HG03135 (cell line): ENCODE measurements around the gene SLMAP.

Source experiments
- ATAC-seq: cut with Tn5 transposase; IDR thresholded peaks from one replicate; pipeline ENCODE4 v1.9.1; 2021; ENCODE audit warnings: mild to moderate bottlenecking, moderate library complexity; ENCODE audit not compliant: unreplicated experiment

The SLMAP gene

DNA sequence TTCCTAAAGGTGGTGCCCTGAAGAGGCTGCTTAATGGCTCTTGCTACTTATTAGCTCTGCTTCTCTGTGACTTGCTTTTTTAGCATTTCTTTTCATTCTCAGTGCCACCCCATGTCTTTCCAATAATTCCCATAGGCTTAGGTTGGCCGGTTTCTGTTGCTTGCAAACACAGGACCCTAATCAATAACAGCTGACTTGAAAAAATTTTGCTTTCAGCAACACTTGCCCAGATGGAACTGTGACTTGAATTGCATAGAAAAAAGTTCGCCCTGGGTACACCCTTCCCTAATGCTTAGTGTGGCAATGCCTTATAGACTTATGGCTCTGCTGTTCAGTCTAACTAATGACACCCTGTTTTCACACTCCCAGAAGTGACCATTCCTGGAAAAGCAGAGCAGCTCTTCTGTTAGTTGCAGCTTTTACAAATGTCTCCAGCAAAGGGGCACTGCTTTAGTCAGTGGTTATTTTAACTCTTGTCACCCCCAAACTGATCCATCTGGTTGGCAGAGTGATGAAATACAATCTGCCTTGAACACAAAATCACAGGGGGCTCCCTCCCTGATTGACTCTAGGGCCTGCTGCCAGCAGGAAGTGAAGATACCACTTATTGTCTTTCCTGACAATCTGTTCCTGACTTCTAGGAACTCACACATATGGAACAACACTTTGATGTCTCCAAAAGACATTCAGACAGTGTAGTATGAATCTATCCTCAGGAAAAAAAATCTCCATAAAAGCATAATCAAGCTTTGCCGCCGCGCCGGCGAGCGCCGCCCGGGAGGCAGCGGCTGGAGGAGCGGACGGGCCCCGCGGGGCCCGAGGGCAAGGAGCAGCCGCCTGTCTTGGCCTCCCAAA is 9.7 kb upstream of the SLMAP start:
- ATAC-seq, result no peak

DNA sequence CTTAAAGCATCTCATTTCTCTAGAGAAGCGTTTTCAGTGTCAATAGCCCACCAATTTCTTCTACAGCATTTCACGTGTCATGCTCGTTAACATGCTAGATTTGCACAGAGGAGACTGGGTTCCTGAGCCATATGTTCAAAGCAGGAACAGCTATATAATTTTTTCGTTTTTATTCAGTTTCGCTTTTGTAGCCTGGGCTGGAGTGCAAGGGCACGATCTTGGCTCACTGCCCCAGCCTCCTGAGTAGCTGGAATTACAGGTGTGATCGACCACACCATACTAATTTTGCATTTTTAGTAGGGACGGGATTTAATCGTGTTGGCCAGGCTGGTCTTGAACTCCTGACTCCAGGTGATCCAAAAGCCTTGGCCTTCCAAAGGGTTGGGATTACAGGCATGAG is 6.6 kb upstream of the SLMAP start:
- ATAC-seq, result no peak

DNA sequence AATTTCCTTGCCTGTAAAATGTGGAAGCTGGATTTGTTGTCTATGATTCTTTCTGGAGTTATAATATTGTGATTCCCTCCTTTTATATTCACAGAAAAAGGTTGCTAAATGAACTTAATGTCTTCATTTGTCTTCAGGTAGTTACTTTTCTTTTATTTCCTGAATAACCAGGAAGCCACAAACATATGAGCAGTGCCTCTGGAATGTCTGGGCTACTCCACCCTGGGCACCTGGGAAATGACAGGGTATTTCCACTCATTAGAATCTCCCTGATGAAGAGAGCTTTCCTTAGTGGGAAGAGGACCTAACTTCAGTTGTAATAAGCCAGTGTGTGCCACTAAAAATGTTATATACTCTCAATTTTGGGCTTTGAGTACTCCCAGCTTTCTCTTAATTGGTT is 3.8 kb upstream of the SLMAP start:
- ATAC-seq, result no peak

DNA sequence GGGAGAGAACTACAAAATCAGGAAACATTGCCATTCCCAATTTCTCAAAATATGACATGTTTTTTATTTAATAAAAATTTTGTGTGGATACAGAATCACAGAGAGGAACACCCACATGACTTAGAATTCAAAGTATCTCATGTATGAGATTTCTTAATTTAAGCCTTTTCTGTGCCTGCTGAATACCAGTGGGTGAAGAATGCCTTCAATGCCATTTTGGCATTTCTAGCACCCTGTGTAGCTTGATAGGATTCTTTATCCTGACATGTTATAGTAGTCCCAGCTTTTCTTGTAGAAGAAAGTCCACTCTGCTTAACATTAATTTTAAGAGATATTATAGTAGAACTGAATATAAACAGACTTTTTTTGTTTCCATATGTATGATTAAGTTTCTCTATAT is 3.1 kb upstream of the SLMAP start:
- ATAC-seq, result no peak

DNA sequence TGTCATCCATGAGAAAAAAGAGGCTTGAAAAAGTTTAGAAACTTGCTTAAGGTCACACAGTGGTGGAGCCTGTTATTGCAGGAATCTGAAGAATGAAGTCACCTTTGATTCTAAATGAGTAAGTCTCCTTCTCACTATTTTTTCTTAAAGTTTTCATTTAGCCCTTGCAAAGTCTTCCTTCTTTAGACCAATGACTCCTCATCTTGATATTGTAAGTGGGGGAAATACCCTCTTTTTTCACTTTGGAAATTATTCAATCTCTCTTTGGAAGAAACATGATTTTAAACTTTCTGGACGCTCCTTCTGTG is 787 bp upstream of the SLMAP start:
- no peak for ATAC-seq

DNA sequence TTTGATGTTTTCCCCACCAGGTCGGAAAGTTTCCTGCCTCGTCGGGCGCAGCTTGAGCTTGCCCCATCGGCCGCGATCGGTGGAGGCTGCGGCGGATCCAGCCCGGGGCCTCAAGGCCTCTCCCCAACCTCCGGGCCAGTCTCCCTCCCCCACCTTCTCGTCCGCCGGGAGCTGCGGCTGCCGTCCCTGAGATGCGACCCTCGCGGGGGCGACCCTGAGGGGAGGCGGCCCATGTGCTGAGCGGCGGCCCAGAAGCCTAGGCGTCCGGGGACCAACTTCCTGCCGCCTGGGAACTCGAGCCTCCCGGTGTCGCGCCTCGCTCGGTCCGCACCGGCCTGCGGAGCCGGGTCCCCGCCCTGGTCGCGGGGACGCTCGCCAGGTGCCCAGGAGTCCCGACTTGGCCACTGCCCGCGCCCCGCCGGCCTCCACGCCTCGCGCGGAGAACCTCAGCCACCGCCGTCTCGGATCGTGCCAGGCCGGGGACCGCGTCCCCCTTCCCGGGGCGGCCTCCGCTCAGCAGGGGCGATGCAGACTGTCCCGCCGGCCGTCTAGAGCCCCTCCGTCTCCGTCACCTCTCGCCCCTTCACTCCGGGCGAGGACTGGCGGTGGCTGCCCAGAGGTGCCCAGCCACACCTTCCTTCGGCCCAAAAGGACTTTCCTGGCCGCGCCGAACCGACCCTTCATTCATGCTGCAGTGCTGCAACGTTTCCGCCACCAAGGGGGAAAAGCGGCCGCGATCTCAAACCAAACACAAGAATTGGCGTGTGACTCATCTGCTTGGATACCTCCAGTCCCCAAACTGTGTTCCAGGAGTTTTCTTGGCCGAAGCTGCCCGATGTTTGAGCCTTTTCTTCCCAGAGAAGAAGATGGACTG is 656 bp downstream of the SLMAP start:
- peak; percentile 32 for ATAC-seq

DNA sequence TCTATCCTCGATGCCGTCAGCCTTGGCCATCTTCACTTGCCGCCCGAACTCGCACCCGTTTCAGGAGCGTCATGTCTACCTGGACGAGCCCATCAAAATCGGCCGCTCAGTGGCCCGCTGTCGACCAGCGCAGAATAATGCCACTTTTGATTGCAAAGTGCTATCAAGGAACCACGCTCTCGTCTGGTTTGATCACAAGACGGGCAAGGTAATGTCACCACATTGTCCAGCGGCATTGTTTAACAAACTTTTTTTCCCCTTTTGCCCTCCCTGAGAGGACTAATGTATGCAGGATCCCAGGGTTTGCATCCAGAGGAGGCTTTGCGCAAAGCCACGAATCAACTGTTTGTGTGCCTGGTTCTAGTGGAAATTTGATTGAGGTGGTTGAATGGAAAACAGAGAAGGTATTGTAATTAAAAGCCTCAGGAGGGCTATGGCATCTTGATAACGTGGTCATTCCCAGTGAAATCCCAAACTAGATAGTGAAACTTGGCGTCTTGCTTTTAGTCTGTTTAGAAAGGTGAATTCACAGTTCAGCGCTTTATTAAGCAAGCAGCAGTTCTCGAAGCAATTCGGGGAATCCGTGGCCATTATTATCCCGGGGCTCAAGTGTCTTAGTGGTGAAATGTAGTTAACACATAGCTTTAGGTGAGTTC is 1.7 kb downstream of the SLMAP start:
- no peak for ATAC-seq

DNA sequence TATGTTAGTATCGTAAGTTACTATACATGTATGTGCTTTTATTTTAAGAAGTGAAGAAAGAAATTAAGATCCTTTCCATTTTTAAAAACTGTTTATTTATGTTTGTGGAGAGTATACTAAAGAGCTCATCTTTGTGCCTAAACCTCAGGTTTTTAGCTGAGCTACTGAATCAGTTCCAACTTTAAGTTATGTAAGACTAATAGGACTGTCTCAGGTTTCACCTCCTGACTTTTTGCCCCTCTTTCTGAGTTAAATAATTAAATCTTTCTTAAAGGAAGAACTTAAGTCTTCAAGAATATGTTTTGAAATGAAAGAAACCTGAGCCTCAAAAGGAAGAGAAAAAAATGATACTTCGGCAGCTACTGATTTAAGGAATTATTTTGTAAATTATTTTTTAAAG is 2.6 kb downstream of the SLMAP start:
- ATAC-seq, result no peak

DNA sequence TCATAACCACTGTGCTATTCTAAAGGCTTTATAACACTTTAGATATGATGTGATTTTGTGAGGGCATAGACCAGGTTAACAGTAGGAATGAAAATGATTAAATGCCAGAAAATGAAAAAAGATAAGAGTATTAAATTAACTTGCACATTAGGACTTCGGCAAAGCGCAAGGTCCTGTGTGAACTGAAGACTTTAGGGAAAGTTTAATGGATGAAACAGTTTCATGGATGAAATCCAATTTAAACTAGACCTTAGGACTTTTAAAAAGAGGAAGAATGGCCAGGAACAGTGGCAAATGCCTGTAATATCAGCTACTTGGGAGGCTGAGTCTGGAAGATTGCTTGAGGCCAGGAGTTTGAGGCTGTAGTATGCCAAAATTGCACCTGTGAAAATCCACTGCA is 8.7 kb downstream of the SLMAP start:
- ATAC-seq, result no peak

DNA sequence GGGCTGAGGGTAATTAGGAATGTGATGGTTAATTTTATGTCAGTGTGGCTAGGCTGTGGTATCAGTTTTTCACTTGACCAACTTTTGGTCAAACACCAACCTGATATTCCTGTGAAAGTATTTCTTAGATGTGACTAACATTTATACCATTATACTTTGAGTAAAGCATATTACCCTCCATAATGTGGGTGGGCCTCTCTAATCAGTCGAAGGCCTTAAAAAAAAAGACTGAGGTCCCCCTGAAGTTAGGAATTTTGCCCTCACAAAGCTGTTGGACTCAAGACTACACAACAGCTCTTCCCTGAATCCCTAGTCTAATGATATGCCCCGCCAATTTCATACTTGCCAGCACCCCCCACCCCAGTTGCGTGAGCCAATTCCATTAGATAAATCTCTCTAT is 12.5 kb downstream of the SLMAP start:
- ATAC-seq, result no peak

DNA sequence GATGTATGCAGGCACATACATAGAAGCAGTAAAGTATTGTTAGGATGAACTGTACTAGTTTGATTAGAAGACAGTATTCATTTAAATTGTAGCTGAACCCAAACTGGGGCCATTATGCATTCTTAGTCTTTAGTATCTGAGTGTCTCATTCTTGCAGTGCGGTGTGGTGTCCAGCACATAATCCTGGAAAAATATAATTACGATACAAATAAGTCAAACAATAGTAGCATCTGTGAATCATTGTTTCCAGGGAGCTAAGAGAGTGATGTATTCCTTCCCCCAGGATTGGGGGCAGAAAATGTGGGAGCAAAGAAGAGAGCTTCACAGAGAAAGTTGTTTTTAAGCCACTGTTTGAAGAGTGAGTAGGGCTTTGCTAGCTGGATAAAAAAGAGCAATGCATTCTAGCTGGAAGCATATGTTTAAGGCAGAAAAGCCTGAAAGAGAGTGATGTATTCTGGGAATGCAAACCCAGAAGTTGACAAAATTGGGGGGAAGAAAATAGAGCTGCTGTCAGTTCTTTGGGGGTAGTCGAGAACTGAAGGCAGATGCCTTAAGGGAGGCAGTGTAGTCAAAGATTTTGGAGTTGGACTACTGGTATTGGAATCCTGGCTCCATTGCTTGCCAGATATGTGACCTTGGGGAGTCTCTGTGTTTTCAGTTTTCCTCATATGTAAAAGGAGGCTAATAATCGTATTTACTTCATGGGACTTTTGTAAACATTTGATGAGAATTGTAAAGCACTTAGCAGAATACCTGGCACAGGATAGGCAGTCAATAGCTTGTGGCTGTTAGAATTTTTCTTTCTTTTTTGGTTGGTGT is 14.1 kb downstream of the SLMAP start:
- ATAC-seq, result no peak

DNA sequence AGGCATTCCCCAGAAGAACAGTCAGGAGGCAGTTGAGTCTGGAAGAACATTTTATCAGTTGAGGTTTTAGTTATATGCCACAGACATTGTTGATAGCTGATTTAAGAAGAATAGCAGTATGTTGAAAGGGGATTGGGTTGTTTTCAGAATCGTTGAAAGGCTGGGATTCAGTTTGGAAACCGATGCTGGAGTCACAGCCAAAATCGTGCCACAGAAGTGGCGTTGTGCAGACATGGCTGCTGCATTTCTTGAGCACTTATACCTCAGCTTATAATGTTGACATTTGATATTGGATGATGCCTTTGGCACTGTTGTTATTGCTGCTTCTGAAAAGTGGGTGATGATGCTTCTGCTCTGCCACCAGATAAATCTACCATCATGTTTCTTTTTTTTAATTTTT is 16.1 kb downstream of the SLMAP start:
- no peak for ATAC-seq

DNA sequence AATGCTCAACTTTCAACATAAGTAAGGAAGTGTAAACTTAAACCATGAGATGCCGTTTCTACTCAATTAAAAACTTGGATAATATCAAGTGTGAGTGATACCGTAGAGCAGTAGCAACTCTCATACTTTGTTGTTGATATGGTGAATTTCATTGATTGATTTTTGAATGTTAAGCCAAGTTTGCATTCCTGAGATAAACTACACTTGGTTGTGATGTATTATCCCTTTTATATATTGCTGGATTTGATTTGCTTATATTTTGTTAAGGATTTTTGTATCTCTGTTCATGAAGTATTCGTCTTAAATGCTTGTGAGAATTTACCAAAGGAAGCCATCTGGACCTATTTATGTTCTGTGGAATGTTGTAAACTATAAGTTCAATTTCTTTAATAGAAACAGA is 21.7 kb downstream of the SLMAP start:
- ATAC-seq, result no peak

DNA sequence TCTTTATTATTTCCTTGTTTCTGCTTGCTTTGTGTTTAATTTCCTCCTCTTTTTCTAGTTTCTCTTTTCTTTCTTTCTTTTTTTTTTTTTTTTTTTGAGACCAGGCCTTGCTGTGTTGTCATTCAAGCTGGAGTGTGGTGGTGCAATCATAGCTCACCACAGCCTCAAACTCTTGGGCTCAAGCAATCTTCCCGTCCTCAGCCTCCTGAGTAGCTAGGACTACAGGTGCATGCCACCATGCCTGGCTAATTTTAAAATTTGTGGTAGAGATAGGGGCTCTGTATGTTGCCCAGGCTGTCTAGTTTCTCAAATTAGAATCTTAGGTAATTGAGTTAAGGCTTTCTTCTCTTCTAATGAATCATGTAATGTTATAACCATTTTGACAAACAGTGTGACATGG is 22.4 kb downstream of the SLMAP start:
- ATAC-seq, result no peak

DNA sequence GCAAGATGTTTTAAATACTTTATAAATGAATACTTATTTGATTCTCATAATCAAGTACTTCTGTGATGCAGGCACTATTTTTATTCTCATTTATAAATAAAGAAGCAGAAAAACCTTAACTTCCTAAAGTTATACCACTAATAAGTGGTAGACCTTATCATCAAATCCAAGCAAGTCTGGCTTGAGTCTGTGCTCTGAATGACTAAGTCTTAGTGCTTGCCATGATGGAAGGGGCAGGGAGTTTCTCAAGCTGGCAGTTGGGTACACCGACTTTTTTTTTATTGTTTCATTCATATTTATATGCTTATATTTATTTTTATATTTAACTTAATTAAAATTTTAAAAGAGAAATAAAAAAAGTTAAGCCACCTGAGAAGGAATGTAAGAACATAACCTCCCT is 23.6 kb downstream of the SLMAP start:
- ATAC-seq, result no peak

DNA sequence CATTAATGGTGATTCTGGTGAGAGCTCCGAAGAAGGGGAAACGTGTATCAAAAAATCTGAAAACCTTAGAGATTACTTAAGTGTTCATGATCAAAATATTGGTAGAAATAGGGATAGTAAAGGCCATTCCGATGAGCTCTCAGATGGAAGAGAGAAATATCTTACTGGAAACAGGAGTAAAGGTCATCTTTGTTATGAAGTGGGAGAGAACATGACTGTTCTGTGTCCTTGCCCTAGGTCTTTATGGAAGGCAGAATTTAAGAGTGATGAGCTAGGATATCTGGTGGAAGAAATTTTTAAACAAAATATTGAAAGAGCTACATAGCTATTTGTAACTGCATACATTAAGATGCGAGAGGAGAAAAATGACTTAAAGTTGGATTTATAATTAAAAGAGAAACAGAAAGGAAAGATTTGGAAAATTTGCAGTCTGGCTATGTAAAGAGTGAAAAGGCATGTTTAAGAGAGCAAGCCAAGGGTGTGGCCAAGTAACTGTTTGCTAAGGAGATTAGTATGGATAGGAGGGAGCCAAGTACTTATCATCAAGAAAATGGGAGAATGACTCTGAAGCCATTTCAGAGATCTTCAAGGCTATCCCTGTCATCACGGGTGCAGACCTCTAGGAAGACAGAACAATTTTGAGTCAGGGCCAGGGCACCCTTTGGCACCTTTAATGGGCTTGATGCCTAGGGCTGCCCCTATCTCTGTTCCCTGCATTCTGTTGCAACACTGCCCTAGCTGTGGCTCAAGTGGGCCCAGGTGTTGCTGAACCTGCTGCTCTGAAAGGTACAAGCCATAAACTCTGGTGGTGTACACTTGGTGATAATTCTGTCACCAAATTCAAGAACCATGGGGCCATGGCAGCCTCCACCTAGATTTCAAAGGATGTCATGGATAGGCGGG is 27.3 kb downstream of the SLMAP start:
- ATAC-seq, result no peak

DNA sequence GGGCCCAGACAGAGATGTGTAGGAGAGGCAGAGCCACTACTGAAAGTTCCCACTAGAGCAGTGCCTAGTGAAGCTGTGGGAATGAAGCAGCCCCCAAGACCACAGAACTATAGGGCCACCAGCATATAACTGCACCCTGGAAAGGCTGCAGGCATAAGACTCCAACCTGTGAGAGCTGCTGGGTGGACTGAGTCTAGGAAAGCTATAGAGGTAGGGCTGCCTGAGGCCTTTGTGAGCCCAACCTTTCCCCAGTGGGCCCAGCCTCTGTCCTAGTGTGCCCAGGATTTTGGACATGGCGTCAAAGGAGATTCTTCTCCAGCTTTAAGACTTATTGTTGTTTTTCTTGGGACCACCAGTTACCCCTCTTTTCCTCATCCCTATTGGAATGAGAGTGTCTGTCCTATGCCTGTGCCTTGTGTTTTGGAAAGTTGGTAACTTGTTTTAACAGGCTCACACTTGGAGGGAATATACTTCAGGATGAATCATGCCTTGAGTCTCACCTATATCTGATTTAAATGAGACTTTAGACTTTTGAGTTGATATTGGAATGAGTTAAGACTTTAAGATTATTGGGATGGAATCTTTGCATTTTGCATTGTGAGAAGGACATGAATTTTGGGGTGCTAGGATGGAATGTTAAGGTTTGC is 28.1 kb downstream of the SLMAP start:
- ATAC-seq, result no peak

DNA sequence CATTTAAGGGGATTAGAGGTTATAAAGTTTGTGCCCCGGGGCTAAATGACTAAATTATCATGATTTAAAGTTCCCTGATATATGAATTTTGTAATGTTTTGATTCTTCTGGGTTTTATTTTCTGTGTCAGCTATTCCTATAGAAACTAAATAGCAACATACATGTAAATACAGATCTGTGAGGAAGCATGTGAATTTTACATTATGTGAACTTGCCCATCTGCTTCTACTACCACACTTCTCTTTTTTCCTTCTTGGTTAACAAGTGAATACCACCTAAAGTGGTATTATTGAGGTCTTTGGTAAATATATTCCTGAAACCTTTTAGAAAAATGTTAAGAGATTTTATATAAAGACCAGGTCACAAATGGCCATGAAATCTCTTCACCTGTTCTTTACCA is 29.3 kb downstream of the SLMAP start:
- ATAC-seq, result no peak

DNA sequence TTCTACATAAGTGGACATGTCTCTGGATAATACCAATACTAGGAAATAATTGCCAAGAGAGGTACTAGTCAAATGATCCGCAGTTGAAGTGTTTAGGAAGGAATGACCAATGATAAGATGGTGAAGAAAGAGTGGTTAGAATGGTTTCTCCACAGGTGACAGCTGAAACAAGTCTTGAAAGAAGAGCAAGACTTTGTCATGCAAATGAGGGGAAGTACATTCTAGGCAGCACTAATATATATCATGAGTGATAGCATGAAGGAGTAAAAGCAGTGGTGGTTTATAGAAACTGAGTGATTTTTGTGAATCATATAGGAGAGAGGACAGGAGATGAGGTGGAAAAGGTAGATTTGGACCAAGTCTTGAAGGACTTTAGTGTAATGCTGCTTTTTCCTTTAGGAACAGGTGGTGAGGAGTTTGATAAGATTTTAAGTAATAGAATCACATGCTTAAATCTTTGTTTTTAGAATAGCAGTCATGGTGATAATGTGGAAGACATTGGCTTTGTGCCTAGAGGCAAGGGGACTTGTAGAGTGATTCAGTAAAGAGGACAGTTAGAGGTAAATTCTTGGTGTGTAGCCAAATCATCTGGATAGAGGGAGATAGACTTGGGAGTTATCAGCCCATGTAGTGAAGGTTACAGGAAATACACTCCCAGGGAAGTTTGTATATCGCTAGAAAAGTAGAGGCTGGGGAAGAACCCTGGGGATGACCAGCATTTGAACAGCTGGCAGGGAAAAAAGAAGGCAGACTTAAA is 31.9 kb downstream of the SLMAP start:
- ATAC-seq, result peak; percentile 89
